22Rv1 (cell line): ENCODE data around the gene CREB5.

Experiments
- ZFX ChIP-seq: fragments of 450-650 bp; IDR thresholded peaks from 2 replicates; pipeline ENCODE4 v1.6.1; 2017; ENCODE audit warnings: antibody characterized with exemption, borderline replicate concordance
- TF ChIP-seq, protein P1 (sequence below): fragments of 450-650 bp; IDR thresholded peaks from 2 replicates; pipeline ENCODE4 v1.5.1; 2017; ENCODE audit warnings: mild to moderate bottlenecking

DNA sequence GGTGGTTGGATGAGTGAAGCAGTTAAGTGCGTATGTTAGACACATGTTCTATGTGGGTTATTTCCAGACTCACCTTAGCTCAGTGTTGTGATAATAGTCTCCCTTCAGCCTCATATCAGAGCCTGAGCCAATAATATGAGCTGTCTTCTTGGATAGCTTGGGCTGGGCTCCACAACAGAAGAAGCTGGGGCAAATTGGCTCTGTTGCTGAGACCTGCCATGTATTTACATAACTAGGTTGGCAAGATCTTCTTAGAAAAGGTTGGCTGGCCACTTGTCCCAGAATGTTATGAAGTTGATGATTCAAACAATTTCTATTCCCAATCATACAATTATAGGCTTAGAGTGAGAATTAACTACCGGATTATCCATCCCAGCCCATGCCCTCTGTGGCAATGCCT lies 35.7 kb upstream of the CREB5 start:
- TF ChIP-seq, protein P1, sequence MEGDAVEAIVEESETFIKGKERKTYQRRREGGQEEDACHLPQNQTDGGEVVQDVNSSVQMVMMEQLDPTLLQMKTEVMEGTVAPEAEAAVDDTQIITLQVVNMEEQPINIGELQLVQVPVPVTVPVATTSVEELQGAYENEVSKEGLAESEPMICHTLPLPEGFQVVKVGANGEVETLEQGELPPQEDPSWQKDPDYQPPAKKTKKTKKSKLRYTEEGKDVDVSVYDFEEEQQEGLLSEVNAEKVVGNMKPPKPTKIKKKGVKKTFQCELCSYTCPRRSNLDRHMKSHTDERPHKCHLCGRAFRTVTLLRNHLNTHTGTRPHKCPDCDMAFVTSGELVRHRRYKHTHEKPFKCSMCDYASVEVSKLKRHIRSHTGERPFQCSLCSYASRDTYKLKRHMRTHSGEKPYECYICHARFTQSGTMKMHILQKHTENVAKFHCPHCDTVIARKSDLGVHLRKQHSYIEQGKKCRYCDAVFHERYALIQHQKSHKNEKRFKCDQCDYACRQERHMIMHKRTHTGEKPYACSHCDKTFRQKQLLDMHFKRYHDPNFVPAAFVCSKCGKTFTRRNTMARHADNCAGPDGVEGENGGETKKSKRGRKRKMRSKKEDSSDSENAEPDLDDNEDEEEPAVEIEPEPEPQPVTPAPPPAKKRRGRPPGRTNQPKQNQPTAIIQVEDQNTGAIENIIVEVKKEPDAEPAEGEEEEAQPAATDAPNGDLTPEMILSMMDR, result no peak
- TF ChIP-seq ZFX, result no peak
